Measurements from ENCODE around the gene JAG2.

The JAG2 gene

DNA sequence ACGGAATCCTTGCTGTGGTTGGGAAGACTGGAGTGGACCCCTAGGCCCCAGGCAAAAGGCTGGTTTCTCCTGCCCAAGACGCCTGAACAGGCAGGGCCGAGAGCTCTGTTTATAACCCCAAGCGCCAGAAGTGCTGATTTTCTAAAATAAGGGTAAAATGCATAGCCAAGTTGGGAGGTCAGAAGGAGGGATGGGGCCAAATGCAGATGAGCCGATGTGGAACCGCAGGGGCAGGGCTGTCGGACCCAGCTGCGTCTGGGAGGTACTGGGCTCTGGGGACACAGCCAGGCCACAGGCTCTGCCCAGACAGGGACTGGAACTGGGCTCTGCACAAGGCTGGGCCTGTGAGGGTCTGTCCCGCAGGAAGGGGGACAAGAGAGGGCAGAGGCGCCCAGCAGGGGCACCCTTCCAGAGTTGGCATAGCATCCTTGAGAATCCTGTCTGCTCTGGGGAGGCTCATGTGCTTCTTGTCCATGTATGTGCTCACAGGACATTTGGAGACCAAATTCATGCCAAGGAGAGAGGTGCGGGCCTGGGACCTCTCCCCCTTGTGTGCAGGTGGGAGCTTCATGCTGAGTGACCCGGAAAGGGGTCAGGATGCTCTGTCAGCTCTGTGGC is 49.1 kb downstream of the JAG2 start:
- Histone ChIP-seq H3K9me3 (ENCODE audit: low read length) (peaks cover 3% of the 10 kb centered on the region; the same call in 1 of the 2 replicates), H3K9ac (ENCODE audit: low read length) (no peak overlapping the region), H3K4me3 (ENCODE audit: low read depth, low read length, poor library complexity, severe bottlenecking) (no peak overlapping the region), H3F3A (ENCODE audit: insufficient read depth, low read length) (no peaks in the 10 kb centered on the region), H3K79me2 (ENCODE audit: insufficient read depth, low read length) (no peaks in the 10 kb centered on the region), H2AFZ (ENCODE audit: low read length) (no peak overlapping the region), H3K9me2 (ENCODE audit: low read depth, low read length) (no peaks in the 10 kb centered on the region), H3K27ac (ENCODE audit: low read depth, low read length, poor library complexity, severe bottlenecking) (no peak overlapping the region), H3K4me2 (ENCODE audit: low read length) (no peak overlapping the region), H3K27me3 (ENCODE audit: insufficient read depth, low read length) (peaks cover 31% of the 10 kb centered on the region; the same call in 1 of the 2 replicates), H3K4me1 (ENCODE audit: insufficient read depth, low read length, severe bottlenecking) (no peaks in the 10 kb centered on the region), H3K36me3 (ENCODE audit: insufficient read depth, low read length) (no peaks in the 10 kb centered on the region; the same call in 1 of the 2 replicates), H4K20me1 (ENCODE audit: insufficient read depth, low read length) (no peaks in the 10 kb centered on the region)
- TF ChIP-seq, protein P1, sequence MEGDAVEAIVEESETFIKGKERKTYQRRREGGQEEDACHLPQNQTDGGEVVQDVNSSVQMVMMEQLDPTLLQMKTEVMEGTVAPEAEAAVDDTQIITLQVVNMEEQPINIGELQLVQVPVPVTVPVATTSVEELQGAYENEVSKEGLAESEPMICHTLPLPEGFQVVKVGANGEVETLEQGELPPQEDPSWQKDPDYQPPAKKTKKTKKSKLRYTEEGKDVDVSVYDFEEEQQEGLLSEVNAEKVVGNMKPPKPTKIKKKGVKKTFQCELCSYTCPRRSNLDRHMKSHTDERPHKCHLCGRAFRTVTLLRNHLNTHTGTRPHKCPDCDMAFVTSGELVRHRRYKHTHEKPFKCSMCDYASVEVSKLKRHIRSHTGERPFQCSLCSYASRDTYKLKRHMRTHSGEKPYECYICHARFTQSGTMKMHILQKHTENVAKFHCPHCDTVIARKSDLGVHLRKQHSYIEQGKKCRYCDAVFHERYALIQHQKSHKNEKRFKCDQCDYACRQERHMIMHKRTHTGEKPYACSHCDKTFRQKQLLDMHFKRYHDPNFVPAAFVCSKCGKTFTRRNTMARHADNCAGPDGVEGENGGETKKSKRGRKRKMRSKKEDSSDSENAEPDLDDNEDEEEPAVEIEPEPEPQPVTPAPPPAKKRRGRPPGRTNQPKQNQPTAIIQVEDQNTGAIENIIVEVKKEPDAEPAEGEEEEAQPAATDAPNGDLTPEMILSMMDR (IDR thresholded peaks at IDR 0.05; ENCODE audit: low read length), result no peak
- TF ChIP-seq EZH2 (IDR thresholded peaks at IDR 0.05; ENCODE audit: borderline replicate concordance, low read length), result no peak

DNA sequence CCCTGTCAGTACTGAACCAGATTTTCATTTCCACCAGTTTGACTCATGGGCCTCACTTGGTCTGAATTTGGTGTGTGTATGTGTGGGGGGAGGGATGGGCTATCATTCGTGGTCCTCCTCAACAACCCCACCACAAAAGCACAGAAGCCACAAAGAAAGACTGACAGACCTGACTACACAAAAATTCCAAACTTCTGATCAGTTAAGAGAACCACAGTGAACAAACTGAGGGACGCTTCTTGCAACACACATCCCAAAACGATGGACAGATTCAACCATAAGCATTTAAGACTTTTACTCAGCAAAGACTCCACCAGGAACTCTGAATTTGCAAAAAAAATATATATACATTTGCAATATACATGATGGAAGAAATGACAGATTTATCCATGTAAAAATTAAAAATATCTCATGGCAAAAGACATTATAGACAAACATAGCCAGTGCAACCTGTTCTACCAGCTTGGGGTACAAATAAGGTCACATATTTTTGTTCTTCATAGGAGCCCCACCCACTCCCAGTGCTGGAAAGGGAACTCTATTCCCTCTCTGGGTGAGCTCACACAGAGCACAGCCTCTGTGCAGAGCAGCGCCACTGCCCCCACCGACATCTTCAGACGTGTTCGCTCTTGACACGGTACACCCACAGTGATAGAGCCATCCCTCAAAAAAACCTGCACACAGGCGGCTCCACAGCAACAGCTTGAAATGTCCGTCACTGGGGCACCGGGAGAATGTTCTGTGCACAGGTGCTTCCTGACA is 49.7 kb downstream of the JAG2 start:
- Histone ChIP-seq H3K4me2 (ENCODE audit: low read length) (no peak overlapping the region), H3F3A (ENCODE audit: insufficient read depth, low read length) (no peaks in the 10 kb centered on the region), H3K79me2 (ENCODE audit: insufficient read depth, low read length) (no peaks in the 10 kb centered on the region), H3K27me3 (ENCODE audit: insufficient read depth, low read length) (peaks cover 30% of the 10 kb centered on the region; the same call in 1 of the 2 replicates), H2AFZ (ENCODE audit: low read length) (no peak overlapping the region), H3K9me2 (ENCODE audit: low read depth, low read length) (no peaks in the 10 kb centered on the region), H3K9ac (ENCODE audit: low read length) (no peak overlapping the region), H3K9me3 (ENCODE audit: low read length) (peaks cover 3% of the 10 kb centered on the region; the same call in 1 of the 2 replicates), H3K27ac (ENCODE audit: low read depth, low read length, poor library complexity, severe bottlenecking) (no peak overlapping the region), H4K20me1 (ENCODE audit: insufficient read depth, low read length) (no peaks in the 10 kb centered on the region), H3K36me3 (ENCODE audit: insufficient read depth, low read length) (no peaks in the 10 kb centered on the region; the same call in 1 of the 2 replicates), H3K4me1 (ENCODE audit: insufficient read depth, low read length, severe bottlenecking) (no peaks in the 10 kb centered on the region), H3K4me3 (ENCODE audit: low read depth, low read length, poor library complexity, severe bottlenecking) (no peak overlapping the region)
- TF ChIP-seq, protein P1 (IDR thresholded peaks at IDR 0.05; ENCODE audit: low read length), result no peak
- no peak for TF ChIP-seq EZH2 (IDR thresholded peaks at IDR 0.05; ENCODE audit: borderline replicate concordance, low read length)

DNA sequence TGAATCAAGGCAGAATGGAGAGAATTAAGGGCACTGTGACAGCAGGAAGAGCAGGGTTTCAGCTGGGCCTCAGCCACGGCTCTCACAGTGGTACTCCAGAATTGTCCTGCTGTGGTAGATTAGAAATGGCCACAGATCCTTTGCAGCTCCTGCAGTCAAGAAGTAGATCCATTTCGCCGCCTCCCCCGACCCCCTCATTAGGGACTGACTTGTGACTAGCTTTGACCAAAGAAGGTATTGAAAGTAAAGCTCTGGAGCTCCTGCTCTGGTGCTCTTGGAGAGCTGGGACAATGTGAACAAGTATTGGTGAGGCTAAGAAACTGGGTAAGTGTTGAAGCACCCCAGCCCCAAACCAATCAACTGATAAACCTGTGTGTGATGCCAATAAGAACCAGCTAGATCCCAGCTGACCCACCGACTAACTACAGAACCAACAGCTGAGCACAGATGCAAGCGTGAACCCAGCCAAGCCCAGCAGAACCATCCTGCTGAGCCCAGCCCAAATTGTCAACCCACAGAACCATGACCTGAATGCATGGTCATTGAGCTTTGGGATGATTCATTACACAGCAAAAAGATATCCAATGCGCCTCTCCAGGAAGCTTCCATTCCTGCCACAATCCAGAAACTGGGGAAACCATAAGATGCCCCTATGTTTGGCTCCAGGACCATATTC is 50.7 kb downstream of the JAG2 start:
- H2AFZ ChIP-seq (ENCODE audit: low read length), result no peak overlapping the region
- no peaks in the 10 kb centered on the region for H3K4me1 ChIP-seq (ENCODE audit: insufficient read depth, low read length, severe bottlenecking)
- no peak overlapping the region for H3K4me2 ChIP-seq (ENCODE audit: low read length)
- TF ChIP-seq, protein P1 (IDR thresholded peaks at IDR 0.05; ENCODE audit: low read length), result no peak
- no peak for TF ChIP-seq EZH2 (IDR thresholded peaks at IDR 0.05; ENCODE audit: borderline replicate concordance, low read length)
- H3K9ac ChIP-seq (ENCODE audit: low read length), result no peak overlapping the region
- H3K36me3 ChIP-seq (ENCODE audit: insufficient read depth, low read length), result no peaks in the 10 kb centered on the region; the same call in 1 of the 2 replicates
- no peak overlapping the region for H3K27ac ChIP-seq (ENCODE audit: low read depth, low read length, poor library complexity, severe bottlenecking)
- H4K20me1 ChIP-seq (ENCODE audit: insufficient read depth, low read length), result no peaks in the 10 kb centered on the region
- peaks cover 3% of the 10 kb centered on the region; the same call in 1 of the 2 replicates for H3K9me3 ChIP-seq (ENCODE audit: low read length)
- H3F3A ChIP-seq (ENCODE audit: insufficient read depth, low read length), result no peaks in the 10 kb centered on the region
- H3K4me3 ChIP-seq (ENCODE audit: low read depth, low read length, poor library complexity, severe bottlenecking), result no peak overlapping the region
- no peaks in the 10 kb centered on the region for H3K9me2 ChIP-seq (ENCODE audit: low read depth, low read length)
- peaks cover 30% of the 10 kb centered on the region; the same call in 1 of the 2 replicates for H3K27me3 ChIP-seq (ENCODE audit: insufficient read depth, low read length)
- no peaks in the 10 kb centered on the region for H3K79me2 ChIP-seq (ENCODE audit: insufficient read depth, low read length)
